Retinal pigment epithelial cell (primary cell): ENCODE measurements around the gene LIMD2.

ENCODE experiments used
- DNase-seq: peaks from one replicate; pipeline ENCODE4 v3.0.0-alpha.2; 2010; ENCODE audit warnings: low read depth
- H3K4me3 ChIP-seq: 2 replicates; pipeline ENCODE4 v1.5.1; 2011; ENCODE audit warnings: mild to moderate bottlenecking, low read length, control low read depth, moderate library complexity
- TF ChIP-seq, protein P1 (sequence below): conservative IDR thresholded peaks from 2 replicates; pipeline ENCODE4 v1.5.1; 2011; ENCODE audit warnings: low read depth, low read length, control low read depth, inconsistent platforms

LIMD2 gene

DNA sequence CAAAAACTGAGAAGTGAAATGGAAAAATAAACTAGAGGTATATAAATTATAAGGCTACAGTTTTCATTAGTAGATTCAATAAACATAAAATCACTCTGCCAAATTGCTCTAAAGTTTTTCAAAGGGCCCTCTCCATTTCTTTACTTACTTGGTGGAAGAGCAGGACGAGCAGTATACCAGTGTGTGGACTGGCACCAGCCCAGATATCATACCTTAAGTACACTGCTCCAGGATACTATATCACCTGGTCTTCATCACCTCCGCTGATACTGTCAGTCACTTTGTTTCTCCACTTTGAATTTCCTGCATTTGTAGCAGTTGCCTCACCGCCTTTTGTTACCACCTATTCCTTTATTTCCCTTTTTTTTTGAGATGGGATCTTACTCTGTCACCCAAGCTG, 40.1 kb downstream of the LIMD2 start:
- no peak for DNase-seq
- no peak overlapping the region for H3K4me3 ChIP-seq
- TF ChIP-seq, protein P1, sequence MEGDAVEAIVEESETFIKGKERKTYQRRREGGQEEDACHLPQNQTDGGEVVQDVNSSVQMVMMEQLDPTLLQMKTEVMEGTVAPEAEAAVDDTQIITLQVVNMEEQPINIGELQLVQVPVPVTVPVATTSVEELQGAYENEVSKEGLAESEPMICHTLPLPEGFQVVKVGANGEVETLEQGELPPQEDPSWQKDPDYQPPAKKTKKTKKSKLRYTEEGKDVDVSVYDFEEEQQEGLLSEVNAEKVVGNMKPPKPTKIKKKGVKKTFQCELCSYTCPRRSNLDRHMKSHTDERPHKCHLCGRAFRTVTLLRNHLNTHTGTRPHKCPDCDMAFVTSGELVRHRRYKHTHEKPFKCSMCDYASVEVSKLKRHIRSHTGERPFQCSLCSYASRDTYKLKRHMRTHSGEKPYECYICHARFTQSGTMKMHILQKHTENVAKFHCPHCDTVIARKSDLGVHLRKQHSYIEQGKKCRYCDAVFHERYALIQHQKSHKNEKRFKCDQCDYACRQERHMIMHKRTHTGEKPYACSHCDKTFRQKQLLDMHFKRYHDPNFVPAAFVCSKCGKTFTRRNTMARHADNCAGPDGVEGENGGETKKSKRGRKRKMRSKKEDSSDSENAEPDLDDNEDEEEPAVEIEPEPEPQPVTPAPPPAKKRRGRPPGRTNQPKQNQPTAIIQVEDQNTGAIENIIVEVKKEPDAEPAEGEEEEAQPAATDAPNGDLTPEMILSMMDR: no peak

DNA sequence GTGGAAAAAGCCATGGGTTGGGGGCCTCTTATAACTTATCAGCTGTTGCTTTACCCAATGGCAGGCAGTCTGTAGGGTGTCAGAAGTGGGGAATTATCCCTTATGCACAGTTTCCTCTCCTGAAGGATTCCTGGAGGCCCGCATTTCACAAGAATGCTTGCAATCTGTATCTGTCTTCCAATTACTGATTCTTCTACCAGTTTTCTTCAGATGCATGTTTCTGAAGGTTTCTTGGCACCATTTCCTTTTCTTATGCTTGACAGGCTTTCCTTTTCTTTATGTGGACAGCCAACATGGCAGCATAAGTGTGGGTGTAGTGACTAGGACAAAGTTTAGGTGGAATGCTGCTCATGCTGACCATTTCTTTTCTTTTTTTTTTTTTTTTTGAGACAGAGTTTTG, 41.6 kb downstream of the LIMD2 start:
- TF ChIP-seq, protein P1: no peak
- no peak for DNase-seq
- no peak overlapping the region for H3K4me3 ChIP-seq

DNA sequence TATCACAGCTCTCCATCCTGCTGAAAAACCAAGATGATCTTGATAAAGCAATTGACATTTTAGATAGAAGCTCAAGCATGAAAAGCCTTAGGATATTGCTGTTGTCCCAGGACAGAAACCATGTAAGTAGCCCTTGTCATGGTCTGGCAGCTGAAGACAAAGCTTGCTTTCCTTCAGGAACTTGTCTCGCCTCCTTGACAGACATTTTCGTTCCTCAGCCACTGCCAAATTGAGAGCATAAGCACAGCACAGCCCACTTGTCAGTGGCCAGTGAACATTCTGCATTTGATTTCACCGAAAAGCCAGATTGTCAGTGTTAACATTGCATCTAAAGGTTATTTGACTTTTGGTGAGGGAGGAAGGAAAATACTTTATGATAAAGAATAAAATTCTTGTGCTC, 42.1 kb downstream of the LIMD2 start:
- H3K4me3 ChIP-seq: no peak overlapping the region
- TF ChIP-seq, protein P1: no peak
- DNase-seq: no peak

DNA sequence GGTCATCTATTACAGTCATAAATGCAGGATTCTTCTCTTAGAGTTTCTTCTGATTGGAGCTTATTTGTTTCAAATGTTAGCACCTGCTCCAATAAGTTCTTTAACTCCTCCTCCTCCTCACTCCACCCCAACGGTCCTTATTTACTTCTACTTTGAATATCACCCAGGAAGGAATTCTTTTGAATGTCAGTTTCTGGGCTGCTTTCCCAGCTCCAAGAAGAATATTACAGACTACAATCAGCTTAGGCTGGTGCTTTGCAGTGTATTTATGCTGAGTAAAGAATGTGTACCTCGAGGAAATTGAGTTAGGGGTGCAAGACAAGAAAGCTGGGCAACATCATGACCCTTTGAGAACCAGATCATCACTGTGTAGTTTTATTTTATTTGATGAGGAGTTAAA, 46.9 kb downstream of the LIMD2 start:
- no peak overlapping the region for H3K4me3 ChIP-seq
- DNase-seq: peak; percentile 27
- TF ChIP-seq, protein P1: no peak

DNA sequence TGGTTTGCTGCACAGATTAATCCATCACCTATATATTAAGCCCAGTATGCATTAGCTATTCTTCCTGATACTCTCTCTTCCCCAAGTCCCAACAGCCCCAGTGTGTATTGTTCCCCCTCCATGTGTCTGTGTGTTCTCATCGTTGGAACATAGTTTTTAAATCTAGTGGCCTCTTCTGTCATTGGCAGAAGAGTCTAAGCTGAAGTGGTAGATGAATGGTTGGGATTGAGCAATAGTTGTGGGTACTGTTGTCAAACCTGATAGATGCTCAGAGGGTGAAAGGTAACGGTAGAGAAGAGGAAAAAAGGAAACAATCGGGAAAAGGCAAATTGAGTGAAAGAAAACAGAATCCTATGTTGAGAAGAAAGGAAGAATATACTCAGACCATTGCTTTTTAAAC, 47.8 kb downstream of the LIMD2 start:
- no peak for DNase-seq
- TF ChIP-seq, protein P1: no peak

DNA sequence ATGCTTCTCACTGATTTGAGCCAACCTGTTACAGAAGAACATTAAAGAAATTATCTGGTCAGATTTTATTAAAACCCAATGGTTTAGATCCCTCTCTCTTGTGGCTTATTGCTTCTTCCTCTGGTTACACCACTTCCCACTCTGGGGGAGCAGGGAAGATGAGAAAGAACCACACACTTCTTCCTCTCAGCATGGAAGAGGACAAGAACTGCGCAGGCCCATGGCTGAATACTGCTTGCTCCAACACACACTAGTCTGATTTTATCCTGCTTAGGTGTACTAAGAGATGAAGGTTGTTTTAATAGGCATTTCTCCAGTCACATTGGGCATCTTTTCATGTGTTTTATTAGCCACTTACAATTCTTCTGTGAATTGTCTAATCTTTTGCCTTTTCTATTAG, 50.1 kb downstream of the LIMD2 start:
- TF ChIP-seq, protein P1: no peak
- DNase-seq: no peak
- H3K4me3 ChIP-seq: no peak overlapping the region

More for the DNA sequence above, 47.8 kb downstream of the LIMD2 start:
- H3K4me3 ChIP-seq: no peak overlapping the region

DNA sequence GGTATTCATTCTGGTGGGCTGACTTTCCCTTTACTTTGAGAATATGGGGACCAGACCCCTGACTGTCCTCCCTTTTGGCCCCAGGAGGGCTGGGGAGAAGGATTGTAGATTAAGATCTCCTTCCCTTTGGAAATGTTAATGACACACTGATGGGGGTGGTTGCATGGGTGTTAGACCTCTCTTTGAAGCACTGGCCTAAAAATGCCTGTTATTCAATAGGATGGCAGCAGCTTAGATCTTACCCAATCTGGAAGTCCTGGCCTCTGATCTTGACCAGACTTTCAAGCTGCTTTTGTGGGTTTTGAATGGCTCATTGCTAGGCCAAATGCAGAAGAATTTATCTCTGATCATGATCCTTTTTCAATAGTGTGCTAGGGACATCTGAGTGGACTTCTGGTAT, 52.0 kb downstream of the LIMD2 start:
- TF ChIP-seq, protein P1: no peak
- H3K4me3 ChIP-seq: no peak overlapping the region
- DNase-seq: no peak
